CD4-positive, alpha-beta T cell (primary cell): ENCODE data around the gene CCL16. TPM values are rescaled to one million over a fixed set of nuclear protein-coding genes. Genes with fewer than 3 reads are reported as not detected.

Experiments used
- ATAC-seq: fragments of 200-7000 bp; cut with Tn5 transposase; one replicate; pipeline ENCODE4 v1.10.0; 2022; ENCODE audit warnings: mild to moderate bottlenecking; ENCODE audit not compliant: poor library complexity
- CTCF ChIA-PET: fragments of 350-600 bp; sonication (Branson Sonifier 250); formaldehyde crosslinking; loops from one replicate; lab custom pipeline; 2021; ENCODE audit warnings: antibody characterized with exemption, inconsistent platforms; lab: Charles Lee
- POLR2A ChIA-PET: fragments of 350-600 bp; sonication (Branson Sonifier 250); formaldehyde crosslinking; loops from one replicate; lab custom pipeline; 2021; ENCODE audit warnings: antibody characterized with exemption, inconsistent platforms; lab: Charles Lee
- DNase-seq, 14 experiments: peaks; one replicate each; pipeline ENCODE4 v3.0.0-alpha.2; 2013 to 2020; ENCODE audit warnings: mixed read lengths in 2 of 14
- H3K27ac ChIP-seq, 2 donors: one replicate each; pipeline versions ENCODE4 v1.5.1 to v1.7.0; 2013; ENCODE audit warnings: low read length in 2 of 2, low read depth in 1 of 2, mild to moderate bottlenecking in 1 of 2
- H3K27me3 ChIP-seq, 2 experiments: 1 replicate in 1 of 2; 2 replicates in 1 of 2; pipeline versions ENCODE4 v1.6.1 to v1.7.0; 2013; ENCODE audit warnings: low read length in 2 of 2, control low read depth in 1 of 2, mild to moderate bottlenecking in 1 of 2, moderate library complexity in 1 of 2; ENCODE audit not compliant: insufficient read depth in 2 of 2, control insufficient read depth in 1 of 2
- H3K36me3 ChIP-seq: one replicate; pipeline ENCODE4 v1.6.1; 2013; ENCODE audit warnings: low read length, control low read depth; ENCODE audit not compliant: insufficient read depth
- H3K4me1 ChIP-seq: one replicate; pipeline ENCODE4 v1.6.1; 2013; ENCODE audit warnings: low read length, control low read depth; ENCODE audit not compliant: insufficient read depth
- H3K4me3 ChIP-seq: one replicate; pipeline ENCODE4 v1.5.1; 2013; ENCODE audit warnings: mild to moderate bottlenecking, low read length, moderate library complexity
- H3K9me3 ChIP-seq, 2 experiments: 1 replicate in 1 of 2; 2 replicates in 1 of 2; pipeline versions ENCODE4 v1.6.1 to v1.7.0; 2013; ENCODE audit warnings: low read length in 2 of 2, mild to moderate bottlenecking in 2 of 2, control low read depth in 1 of 2, moderate library complexity in 1 of 2; ENCODE audit not compliant: control insufficient read depth in 1 of 2, insufficient read depth in 1 of 2
- H3K27ac Mint-ChIP-seq: one replicate; pipeline ENCODE4 v1.8.0; 2020; ENCODE audit warnings: mixed read lengths
- H3K27me3 Mint-ChIP-seq: one replicate; pipeline ENCODE4 v1.8.0; 2021; ENCODE audit warnings: mixed read lengths
- H3K36me3 Mint-ChIP-seq: one replicate; pipeline ENCODE4 v1.8.0; 2021; ENCODE audit warnings: low read depth, mixed read lengths
- H3K4me1 Mint-ChIP-seq: one replicate; pipeline ENCODE4 v1.8.0; 2021; ENCODE audit warnings: low read depth, mixed read lengths
- H3K4me3 Mint-ChIP-seq: one replicate; pipeline ENCODE4 v1.8.0; 2020; ENCODE audit warnings: mild to moderate bottlenecking, mixed read lengths
- H3K9me3 Mint-ChIP-seq: one replicate; pipeline ENCODE4 v1.8.0; 2020; ENCODE audit warnings: mixed read lengths
- CTCF ChIP-seq: fragments of 200-600 bp; IDR thresholded peaks from one replicate; pipeline ENCODE4 v1.8.0; 2022; ENCODE audit warnings: antibody characterized with exemption, mild to moderate bottlenecking
- intact Hi-C, 2 experiments: fragments of 100-400 bp; cut with DNase I in 1 of 2; cut with micrococcal nuclease in 1 of 2; formaldehyde crosslinking; loops; one replicate each; pipeline versions ENCODE4 v1.15.1 to v1.9.0; 2023 to 2025; cut with DNase I, micrococcal nuclease
- total RNA-seq, 174 experiments: library from RNA in 2 of 174; stranded (reverse) in 2 of 174; gene quantifications; one replicate each; pipeline ENCODE4 v1.2.3 and lab custom pipeline; 2021 to 2026

Gene CCL16
- total RNA-seq, 2 experiments from 2014 or later, result not detected

DNA sequence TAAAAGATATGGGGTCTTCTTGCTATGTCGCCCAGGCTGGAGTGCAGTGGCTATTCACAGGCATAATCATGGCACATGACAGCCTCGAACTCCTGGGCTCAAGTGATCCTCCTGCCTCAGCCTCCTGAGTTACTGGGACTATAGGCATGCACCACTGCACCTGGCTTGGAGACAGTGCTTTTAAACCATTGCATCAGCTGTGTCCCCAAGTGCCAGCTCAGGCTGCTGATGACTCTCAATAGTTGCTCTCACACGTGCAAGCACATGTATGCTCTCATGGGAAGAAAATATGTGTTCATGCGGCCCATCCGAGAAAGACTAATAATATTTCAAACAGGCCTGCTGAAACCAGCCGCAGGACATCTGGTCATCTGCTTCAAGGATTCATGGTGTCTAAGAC is 8.8 kb downstream of the CCL16 start:
- Histone ChIP-seq H3K36me3 (no peaks in the 10 kb centered on the region), H3K27ac (no peak overlapping the region), H3K27me3 (no peaks in the 10 kb centered on the region), H3K4me1 (peaks cover 3% of the 10 kb centered on the region), H3K9me3 (no peaks in the 10 kb centered on the region), H3K4me3 (no peak overlapping the region)
- ChIA-PET CTCF (no interaction called here), POLR2A (no interaction called here)
- no peaks in the 10 kb centered on the region for H3K36me3 Mint-ChIP-seq
- intact Hi-C loops, result no loop called here
- no peak overlapping the region for H3K4me3 Mint-ChIP-seq
- no peaks in the 10 kb centered on the region for H3K9me3 Mint-ChIP-seq
- H3K27ac Mint-ChIP-seq, result no peak overlapping the region
- peaks cover 6% of the 10 kb centered on the region for H3K27me3 Mint-ChIP-seq
- DNase-seq, result no peak
- no peaks in the 10 kb centered on the region for H3K4me1 Mint-ChIP-seq
- TF ChIP-seq CTCF, result no peak
- ATAC-seq, result no peak

GRCh38 chr17:35972066-35972465 is 9.2 kb downstream of the CCL16 start:
- no peak overlapping the region for H3K4me3 Mint-ChIP-seq
- peaks cover 6% of the 10 kb centered on the region for H3K27me3 Mint-ChIP-seq
- H3K4me1 Mint-ChIP-seq, result no peaks in the 10 kb centered on the region
- H3K9me3 Mint-ChIP-seq, result no peaks in the 10 kb centered on the region
- ChIA-PET CTCF (no interaction called here), POLR2A (no interaction called here)
- no peak for TF ChIP-seq CTCF
- Histone ChIP-seq H3K27me3 (no peaks in the 10 kb centered on the region), H3K4me1 (peaks cover 3% of the 10 kb centered on the region), H3K27ac (no peak overlapping the region), H3K36me3 (no peaks in the 10 kb centered on the region), H3K9me3 (no peaks in the 10 kb centered on the region), H3K4me3 (no peak overlapping the region)
- intact Hi-C loops, result no loop called here
- no peaks in the 10 kb centered on the region for H3K36me3 Mint-ChIP-seq
- no peak for ATAC-seq
- DNase-seq, result no peak
- no peak overlapping the region for H3K27ac Mint-ChIP-seq

- peak; percentile 72 for TF ChIP-seq CTCF
- Histone ChIP-seq H3K27ac (no peak overlapping the region), H3K9me3 (no peaks in the 10 kb centered on the region), H3K4me3 (no peak overlapping the region), H3K4me1 (peaks cover 3% of the 10 kb centered on the region), H3K36me3 (no peaks in the 10 kb centered on the region), H3K27me3 (no peaks in the 10 kb centered on the region)
- Mint-ChIP-seq H3K4me1 (no peaks in the 10 kb centered on the region), H3K27ac (no peak overlapping the region), H3K36me3 (no peaks in the 10 kb centered on the region), H3K9me3 (no peaks in the 10 kb centered on the region), H3K27me3 (peaks cover 6% of the 10 kb centered on the region), H3K4me3 (no peak overlapping the region)
- ChIA-PET POLR2A (interaction anchor here (1.0 kb wide), 1 partner anchor 103 kb away, joined by 3 read pairs; no protein-coding TSS in a partner anchor), CTCF (interaction anchor here (0.6 to 1.2 kb wide), 9 partner anchors 10 to 942 kb away, joined by 3 to 5 read pairs (median 4); no protein-coding TSS in a partner anchor)
- no peak for ATAC-seq
- DNase-seq, result peak; percentile 26 to 80 (median 56)
- intact Hi-C loops, result loop anchor here (1.0 to 10.0 kb wide), 4 partner anchors 175 to 1273 kb away; no protein-coding TSS in a partner anchor
Measured at GRCh38 chr17:35969558-35970380, 11.5 kb downstream of the CCL16 start.
